ENCODE data around the gene MGAT5B. TPM values are rescaled to one million over a fixed set of nuclear protein-coding genes. Genes with fewer than 3 reads are reported as not detected.

MGAT5B gene
- total and polyA plus RNA-seq, 10 of the 15 experiments (the other 5 are each of a cell fraction or from before 2014, with no cell fraction given) = 0.13 TPM; not detected in 9

DNA sequence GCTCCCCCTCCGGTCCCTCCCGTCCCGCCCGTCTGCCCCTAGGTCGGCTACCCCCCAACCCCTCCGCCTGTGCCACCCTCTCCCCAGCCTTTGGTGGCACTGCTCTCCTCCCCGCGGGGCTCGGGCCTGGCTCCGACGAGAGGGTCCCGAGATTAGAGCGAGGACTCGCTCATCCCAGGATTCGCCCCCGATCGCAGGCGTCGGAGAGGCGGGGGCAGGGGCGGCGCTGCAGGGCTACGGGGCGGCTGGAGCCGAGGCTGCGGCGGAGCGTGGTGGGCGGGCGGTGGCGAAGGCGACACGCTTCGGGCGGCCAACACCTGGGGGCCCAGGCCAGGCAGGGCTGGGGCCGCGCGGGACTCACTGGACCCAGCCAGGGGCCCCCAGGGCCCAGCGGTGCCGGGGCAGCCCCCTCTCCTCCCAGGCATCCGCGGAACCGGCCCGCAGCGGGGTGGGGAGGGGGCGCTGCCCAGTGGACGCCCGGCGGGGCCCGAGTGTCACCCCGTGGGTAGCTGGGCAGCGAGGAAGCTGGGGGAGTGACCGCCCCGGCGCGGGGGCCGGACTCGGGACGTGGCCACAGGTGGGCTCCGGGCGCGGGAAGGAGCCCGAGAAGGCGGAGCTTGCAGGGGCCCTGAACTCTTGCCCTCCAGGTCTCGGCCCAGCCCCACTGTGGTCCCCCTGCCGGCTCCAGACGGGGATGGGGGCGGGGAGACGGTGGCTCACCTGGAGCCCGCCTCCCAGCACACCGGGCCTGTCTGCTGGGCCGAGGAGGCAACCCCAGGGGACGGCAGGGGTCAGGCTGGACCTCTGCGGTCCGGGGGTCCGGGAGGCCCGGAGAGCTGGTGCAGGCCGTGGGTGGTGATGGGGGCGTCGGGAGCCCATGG is 1.5 kb downstream of the MGAT5B start:
- BruUV-seq (replicated peaks) = no TSS peak
- Histone ChIP-seq H3K79me2 (ENCODE audit: control insufficient read depth, insufficient read depth, low read length) (no peaks in the 10 kb centered on the region), H3K27me3 (replicated peaks in 1 of 2; ENCODE audit: control insufficient read depth in 2 of 2, insufficient read depth in 2 of 2, low read length in 1 of 2) (peaks cover 0 to 5% of the 10 kb centered on the region in 2 experiments; a peak in 3 of 4 replicates), H3K9me3 (replicated peaks; ENCODE audit: control insufficient read depth, insufficient read depth, low read length) (no peaks in the 10 kb centered on the region; the same call in 2 of the 3 replicates), H3K27ac (ENCODE audit: control insufficient read depth, insufficient read depth) (no peak overlapping the region), H3K36me3 (ENCODE audit: control insufficient read depth in 2 of 2, insufficient read depth in 2 of 2, low read length in 1 of 2) (no peaks in the 10 kb centered on the region), H3K4me1 (ENCODE audit: control insufficient read depth, insufficient read depth, low read length) (no peaks in the 10 kb centered on the region; the same call in 1 of the 2 replicates), H2AFZ (ENCODE audit: control insufficient read depth, low read depth, low read length) (no peak overlapping the region), H3K4me2 (ENCODE audit: control insufficient read depth, insufficient read depth) (no peak overlapping the region), H3K4me3 (no peak overlapping the region), H4K20me1 (ENCODE audit: control insufficient read depth, insufficient read depth) (no peaks in the 10 kb centered on the region), H3K9ac (ENCODE audit: control insufficient read depth, insufficient read depth, low read length) (no peak overlapping the region)
- DNase-seq (ENCODE audit: low read depth, low spot score) (no peak), FAIRE-seq (no peak), ATAC-seq (no peak)
- intact Hi-C loops (cut with micrococcal nuclease; ENCODE audit: unreplicated experiment) = loop anchor here (2.0 to 10.0 kb wide), 2 partner anchors 187 to 375 kb away; no protein-coding TSS in a partner anchor
- WGBS (ENCODE audit: insufficient coverage, insufficient replicate concordance, low lambda C conversion rate, missing lambda C conversion rate) = 12% methylated on average over 62 of the region's 80 CpGs
- no peak for TF ChIP-seq CBX5 (IDR thresholded peaks at IDR 0.05; ENCODE audit: low read depth)
- no peak for TF ChIP-seq PRDM15 (CRISPR knock-in tag; IDR thresholded peaks at IDR 0.05)
- no peak for TF ChIP-seq MTA2 (IDR thresholded peaks at IDR 0.05; ENCODE audit: low read depth)
- TF ChIP-seq PAX8 (IDR thresholded peaks at IDR 0.05) = no peak
- no peak for TF ChIP-seq WRNIP1 (IDR thresholded peaks at IDR 0.05; ENCODE audit: borderline replicate concordance, low read depth, low read length)
- no peak for TF ChIP-seq ZNF207 (IDR thresholded peaks at IDR 0.05; ENCODE audit: borderline replicate concordance)
- TF ChIP-seq JUNB (IDR thresholded peaks at IDR 0.05) = no peak
- TF ChIP-seq HSF1 (IDR thresholded peaks at IDR 0.05; ENCODE audit: low read depth, low read length) = no peak
- no peak for TF ChIP-seq NR2C1 (IDR thresholded peaks at IDR 0.05)
- no peak for TF ChIP-seq STAT3 (IDR thresholded peaks at IDR 0.05; ENCODE audit: low read depth, low read length)
- TF ChIP-seq NR2F1 (conservative IDR thresholded peaks at IDR 0.05) = no peak
- POLR2A ChIA-PET = no interaction called here
- in situ Hi-C loops (cut with MboI) = loop anchor here (5.0 kb wide), 1 partner anchor 378 kb away; no protein-coding TSS in a partner anchor
- RAD21 ChIA-PET (ENCODE audit: unreplicated experiment) = interaction anchor here (2.2 kb wide), 1 partner anchor 197 kb away, joined by 5 read pairs; no protein-coding TSS in a partner anchor
- CTCF ChIA-PET = interaction anchor here (3.7 kb wide), 1 partner anchor 187 kb away, joined by 16 read pairs; no protein-coding TSS in a partner anchor
- SMC1A ChIA-PET (ENCODE audit: uncharacterized antibody, unreplicated experiment) = no interaction called here
